HG03571 (cell line): ENCODE measurements around the gene IL22RA1.

ENCODE experiments used
- ATAC-seq: cut with Tn5 transposase; IDR thresholded peaks from one replicate; pipeline ENCODE4 v1.9.1; 2021; ENCODE audit not compliant: unreplicated experiment

IL22RA1 gene

GRCh38 chr1:24098943-24099638, 43.8 kb downstream of the IL22RA1 start:
- ATAC-seq: no peak

- ATAC-seq: no peak
Observed at GRCh38 chr1:24098102-24098501, 44.8 kb downstream of the IL22RA1 start.

- ATAC-seq: no peak
Observed at GRCh38 chr1:24097663-24098062, 45.3 kb downstream of the IL22RA1 start.

GRCh38 chr1:24096739-24097103, 46.2 kb downstream of the IL22RA1 start:
- no peak for ATAC-seq

- no peak for ATAC-seq
Observed at GRCh38 chr1:24096009-24096738, 46.8 kb downstream of the IL22RA1 start.

GRCh38 chr1:24095140-24095859, 47.6 kb downstream of the IL22RA1 start:
- no peak for ATAC-seq

GRCh38 chr1:24094554-24094953, 48.4 kb downstream of the IL22RA1 start:
- no peak for ATAC-seq

GRCh38 chr1:24093732-24094131, 49.2 kb downstream of the IL22RA1 start:
- ATAC-seq: no peak

GRCh38 chr1:24092979-24093378, 50.0 kb downstream of the IL22RA1 start:
- ATAC-seq: no peak

GRCh38 chr1:24091971-24092482, 50.9 kb downstream of the IL22RA1 start:
- no peak for ATAC-seq

GRCh38 chr1:24090736-24091135, 52.2 kb downstream of the IL22RA1 start:
- ATAC-seq: no peak

- ATAC-seq: no peak
Observed at GRCh38 chr1:24089743-24090555, 53.0 kb downstream of the IL22RA1 start.

GRCh38 chr1:24089027-24089742, 53.8 kb downstream of the IL22RA1 start:
- no peak for ATAC-seq

GRCh38 chr1:24086466-24086865, 56.5 kb downstream of the IL22RA1 start:
- ATAC-seq: no peak

GRCh38 chr1:24085546-24085945, 57.4 kb downstream of the IL22RA1 start:
- ATAC-seq: no peak

- no peak for ATAC-seq
Observed at GRCh38 chr1:24085007-24085406, 57.9 kb downstream of the IL22RA1 start.

GRCh38 chr1:24084050-24084449, 58.9 kb downstream of the IL22RA1 start:
- ATAC-seq: no peak

- ATAC-seq: no peak
Observed at GRCh38 chr1:24082372-24082771, 60.6 kb downstream of the IL22RA1 start.

- ATAC-seq: no peak
Observed at GRCh38 chr1:24081190-24081589, 61.8 kb downstream of the IL22RA1 start.

GRCh38 chr1:24080131-24080530, 62.8 kb downstream of the IL22RA1 start:
- ATAC-seq: no peak
